ENCODE measurements around the gene RGS6. TPM values are rescaled to one million over a fixed set of nuclear protein-coding genes. Genes with fewer than 3 reads are reported as not detected.

Gene RGS6
- total and polyA plus RNA-seq, 8 donors: 0.06 to 0.47 (median 0.20) TPM; not detected in 1

DNA sequence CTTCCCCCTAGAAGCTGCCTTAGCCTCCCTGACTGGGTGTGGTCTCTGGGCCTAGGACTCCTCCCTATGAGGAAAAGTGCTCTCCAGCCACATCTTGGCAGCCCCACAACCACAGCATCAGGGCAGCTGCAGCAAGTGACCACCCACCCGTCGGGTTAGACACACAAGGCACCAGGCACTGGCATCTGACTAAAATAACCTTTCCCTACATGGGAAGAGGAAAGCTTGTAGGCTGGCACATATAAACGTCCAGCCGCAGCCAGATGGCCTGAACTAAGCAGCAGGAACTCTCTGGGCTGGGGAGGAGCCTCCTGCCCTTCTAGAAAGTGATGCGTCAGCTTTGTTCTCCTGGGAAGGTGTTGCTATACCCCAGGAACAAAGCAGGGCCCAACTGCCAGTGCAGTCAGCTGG, 632.9 kb downstream of the RGS6 start:
- 88 to 91% methylated on average over 5 of the region's 5 CpGs for WGBS, 2 donors
- intact Hi-C loops (cut with DNase I): no loop called here

GRCh38 chr14:72565917-72566316, 633.7 kb downstream of the RGS6 start:
- ATAC-seq (no peak), FAIRE-seq (no peak), DNase-seq (no peak)
- TF ChIP-seq, protein P1, sequence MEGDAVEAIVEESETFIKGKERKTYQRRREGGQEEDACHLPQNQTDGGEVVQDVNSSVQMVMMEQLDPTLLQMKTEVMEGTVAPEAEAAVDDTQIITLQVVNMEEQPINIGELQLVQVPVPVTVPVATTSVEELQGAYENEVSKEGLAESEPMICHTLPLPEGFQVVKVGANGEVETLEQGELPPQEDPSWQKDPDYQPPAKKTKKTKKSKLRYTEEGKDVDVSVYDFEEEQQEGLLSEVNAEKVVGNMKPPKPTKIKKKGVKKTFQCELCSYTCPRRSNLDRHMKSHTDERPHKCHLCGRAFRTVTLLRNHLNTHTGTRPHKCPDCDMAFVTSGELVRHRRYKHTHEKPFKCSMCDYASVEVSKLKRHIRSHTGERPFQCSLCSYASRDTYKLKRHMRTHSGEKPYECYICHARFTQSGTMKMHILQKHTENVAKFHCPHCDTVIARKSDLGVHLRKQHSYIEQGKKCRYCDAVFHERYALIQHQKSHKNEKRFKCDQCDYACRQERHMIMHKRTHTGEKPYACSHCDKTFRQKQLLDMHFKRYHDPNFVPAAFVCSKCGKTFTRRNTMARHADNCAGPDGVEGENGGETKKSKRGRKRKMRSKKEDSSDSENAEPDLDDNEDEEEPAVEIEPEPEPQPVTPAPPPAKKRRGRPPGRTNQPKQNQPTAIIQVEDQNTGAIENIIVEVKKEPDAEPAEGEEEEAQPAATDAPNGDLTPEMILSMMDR (IDR thresholded peaks at IDR 0.05): no peak
- Histone ChIP-seq H3K27me3 (no peaks in the 10 kb centered on the region), H3K36me3 (no peaks in the 10 kb centered on the region), H3K4me1 (no peaks in the 10 kb centered on the region), H3K27ac (no peak overlapping the region), H3K4me3 (no peak overlapping the region), H3K9me3 (no peaks in the 10 kb centered on the region)
- intact Hi-C loops (cut with DNase I): no loop called here
- 75 to 83% methylated on average over 6 of the region's 6 CpGs for WGBS, 2 donors

More for the DNA sequence above, 632.9 kb downstream of the RGS6 start:
- no peak for DNase-seq
- no peak for ATAC-seq
- Histone ChIP-seq H3K4me3 (no peak overlapping the region), H3K27ac (no peak overlapping the region), H3K9me3 (no peaks in the 10 kb centered on the region), H3K36me3 (no peaks in the 10 kb centered on the region), H3K27me3 (no peaks in the 10 kb centered on the region), H3K4me1 (no peaks in the 10 kb centered on the region)
- TF ChIP-seq, protein P1 (IDR thresholded peaks at IDR 0.05): no peak
- FAIRE-seq: no peak

DNA sequence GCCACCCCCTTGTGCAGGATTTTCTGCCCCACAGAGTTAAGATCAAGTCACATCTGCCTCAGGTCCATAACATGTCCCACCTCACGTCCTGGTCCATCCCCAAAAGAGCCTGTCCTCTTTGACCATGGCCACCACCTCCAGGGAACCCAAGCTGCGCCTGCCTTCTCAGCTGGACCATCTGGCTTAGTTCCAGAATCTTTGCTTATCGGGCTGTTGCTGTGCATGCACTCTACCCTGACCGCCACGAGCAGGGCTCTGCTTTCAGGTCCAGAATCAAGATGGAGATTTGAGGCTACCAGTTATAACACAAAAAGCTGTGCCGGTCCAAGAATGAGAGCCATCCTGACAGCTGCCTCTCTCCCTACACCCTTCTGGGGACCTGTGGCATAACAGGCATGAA, 635.0 kb downstream of the RGS6 start:
- Histone ChIP-seq H3K9me3 (no peaks in the 10 kb centered on the region), H3K36me3 (no peaks in the 10 kb centered on the region), H3K27me3 (no peaks in the 10 kb centered on the region), H3K4me1 (no peaks in the 10 kb centered on the region), H3K4me3 (no peak overlapping the region), H3K27ac (no peak overlapping the region)
- WGBS, 2 donors: 44 to 50% methylated on average over 6 of the region's 6 CpGs
- intact Hi-C loops (cut with DNase I): no loop called here
- ATAC-seq: peak; percentile 35 to 70 (median 52)
- TF ChIP-seq, protein P1 (IDR thresholded peaks at IDR 0.05): no peak
- no peak for FAIRE-seq
- DNase-seq: peak in 1 of 6 donors; percentile 23

- no peak overlapping the region for H3K4me3 ChIP-seq
- TF ChIP-seq, protein P1 (IDR thresholded peaks at IDR 0.05): no peak
- intact Hi-C loops (cut with DNase I): no loop called here
- DNase-seq: peak in 1 of 6 donors; percentile 20
- FAIRE-seq: no peak
- 77 to 80% methylated on average over 19 of the region's 19 CpGs for WGBS, 2 donors
- H3K27ac ChIP-seq: no peak overlapping the region
- peaks cover 0 to 6% (median 1%) of the 10 kb centered on the region in 3 donors for H3K4me1 ChIP-seq
- H3K9me3 ChIP-seq: no peaks in the 10 kb centered on the region
- H3K27me3 ChIP-seq: no peaks in the 10 kb centered on the region
- H3K36me3 ChIP-seq: no peaks in the 10 kb centered on the region
- ATAC-seq: peak in 2 of 4 donors; percentile 33 to 62
Observed at GRCh38 chr14:72568296-72568992, 636.2 kb downstream of the RGS6 start.

Data from pancreas (tissue), 10 donors.